ENCODE results near the gene S100A2.

- TF ChIP-seq CTCF (conservative IDR thresholded peaks at IDR 0.05; ENCODE audit: low read depth, low read length) (no peak), EZH2 (IDR thresholded peaks at IDR 0.05; ENCODE audit: low read length, unreplicated experiment) (no peak)
These were observed 38.0 kb downstream of the S100A2 start for GRCh38 chr1:153527683-153528040.
